ENCODE measurements around the gene KCNAB1. TPM values are rescaled to one million over a fixed set of nuclear protein-coding genes. Genes with fewer than 3 reads are reported as not detected.

The KCNAB1 gene
- total and polyA plus RNA-seq, 2 experiments from 2014 or later = 0.80 to 1.4 TPM

GRCh38 chr3:156176629-156177210 is 56.3 kb downstream of the KCNAB1 start:
- Histone ChIP-seq H3K4me2 (no peak overlapping the region), H3K4me1 (ENCODE audit: insufficient read depth) (no peaks in the 10 kb centered on the region), H3K27ac (no peak overlapping the region), H3K36me3 (replicated peaks; ENCODE audit: insufficient read depth, low read depth) (no peaks in the 10 kb centered on the region), H3K9me2 (replicated peaks; ENCODE audit: insufficient read depth) (no peaks in the 10 kb centered on the region), H3K9me3 (ENCODE audit: low read depth) (no peaks in the 10 kb centered on the region), H2AFZ (no peak overlapping the region), H3K4me3 (no peak overlapping the region), H4K20me1 (ENCODE audit: insufficient read depth, poor library complexity, severe bottlenecking) (no peaks in the 10 kb centered on the region), H3K27me3 (no peaks in the 10 kb centered on the region), H3K79me2 (no peaks in the 10 kb centered on the region)
- TF ChIP-seq EZH2 (IDR thresholded peaks at IDR 0.05; ENCODE audit: borderline replicate concordance) (no peak), CTCF (IDR thresholded peaks at IDR 0.05; ENCODE audit: poor library complexity) (no peak), EZH2phosphoT487 (IDR thresholded peaks at IDR 0.05; ENCODE audit: low read depth, severe bottlenecking, unreplicated experiment) (no peak)
- WGBS (ENCODE audit: low lambda C conversion rate, missing lambda C conversion rate) = 96% methylated on average over 17 of the region's 17 CpGs
- DNase-seq (ENCODE audit: low spot score) = no peak

- no peak for DNase-seq (ENCODE audit: low spot score)
- Histone ChIP-seq H3K4me3 (no peak overlapping the region), H2AFZ (no peak overlapping the region), H3K9me3 (ENCODE audit: low read depth) (no peaks in the 10 kb centered on the region), H3K79me2 (no peaks in the 10 kb centered on the region), H4K20me1 (ENCODE audit: insufficient read depth, poor library complexity, severe bottlenecking) (no peaks in the 10 kb centered on the region), H3K27me3 (no peaks in the 10 kb centered on the region), H3K4me2 (no peak overlapping the region), H3K27ac (no peak overlapping the region), H3K9me2 (replicated peaks; ENCODE audit: insufficient read depth) (no peaks in the 10 kb centered on the region), H3K4me1 (ENCODE audit: insufficient read depth) (no peaks in the 10 kb centered on the region), H3K36me3 (replicated peaks; ENCODE audit: insufficient read depth, low read depth) (no peaks in the 10 kb centered on the region)
- no peak for TF ChIP-seq EZH2 (IDR thresholded peaks at IDR 0.05; ENCODE audit: borderline replicate concordance)
- no peak for TF ChIP-seq CTCF (IDR thresholded peaks at IDR 0.05; ENCODE audit: poor library complexity)
- TF ChIP-seq EZH2phosphoT487 (IDR thresholded peaks at IDR 0.05; ENCODE audit: low read depth, severe bottlenecking, unreplicated experiment) = no peak
Observed at GRCh38 chr3:156180077-156180476, 59.7 kb downstream of the KCNAB1 start.

GRCh38 chr3:156181509-156181908 is 61.1 kb downstream of the KCNAB1 start:
- H3K27me3 ChIP-seq = no peaks in the 10 kb centered on the region
- no peak for TF ChIP-seq CTCF (IDR thresholded peaks at IDR 0.05; ENCODE audit: poor library complexity)
- no peak for TF ChIP-seq EZH2 (IDR thresholded peaks at IDR 0.05; ENCODE audit: borderline replicate concordance)
- no peak for TF ChIP-seq EZH2phosphoT487 (IDR thresholded peaks at IDR 0.05; ENCODE audit: low read depth, severe bottlenecking, unreplicated experiment)
- no peak overlapping the region for H2AFZ ChIP-seq
- H3K4me1 ChIP-seq (ENCODE audit: insufficient read depth) = no peaks in the 10 kb centered on the region
- H3K36me3 ChIP-seq (replicated peaks; ENCODE audit: insufficient read depth, low read depth) = no peaks in the 10 kb centered on the region
- H3K79me2 ChIP-seq = no peaks in the 10 kb centered on the region
- H3K9me3 ChIP-seq (ENCODE audit: low read depth) = no peaks in the 10 kb centered on the region
- H3K4me2 ChIP-seq = no peak overlapping the region
- H4K20me1 ChIP-seq (ENCODE audit: insufficient read depth, poor library complexity, severe bottlenecking) = no peaks in the 10 kb centered on the region
- DNase-seq (ENCODE audit: low spot score) = no peak
- H3K27ac ChIP-seq = no peak overlapping the region
- H3K4me3 ChIP-seq = no peak overlapping the region
- 78% methylated on average over 2 of the region's 2 CpGs for WGBS (ENCODE audit: low lambda C conversion rate, missing lambda C conversion rate)
- H3K9me2 ChIP-seq (replicated peaks; ENCODE audit: insufficient read depth) = no peaks in the 10 kb centered on the region

GRCh38 chr3:156183396-156183795 is 63.0 kb downstream of the KCNAB1 start:
- no peaks in the 10 kb centered on the region for H3K9me3 ChIP-seq (ENCODE audit: low read depth)
- H3K27ac ChIP-seq = no peak overlapping the region
- no peaks in the 10 kb centered on the region for H4K20me1 ChIP-seq (ENCODE audit: insufficient read depth, poor library complexity, severe bottlenecking)
- WGBS (ENCODE audit: low lambda C conversion rate, missing lambda C conversion rate) = 65% methylated on average over 1 of the region's 1 CpG
- no peak overlapping the region for H2AFZ ChIP-seq
- no peaks in the 10 kb centered on the region for H3K27me3 ChIP-seq
- H3K4me1 ChIP-seq (ENCODE audit: insufficient read depth) = no peaks in the 10 kb centered on the region
- no peaks in the 10 kb centered on the region for H3K9me2 ChIP-seq (replicated peaks; ENCODE audit: insufficient read depth)
- H3K36me3 ChIP-seq (replicated peaks; ENCODE audit: insufficient read depth, low read depth) = no peaks in the 10 kb centered on the region
- H3K79me2 ChIP-seq = no peaks in the 10 kb centered on the region
- H3K4me2 ChIP-seq = no peak overlapping the region
- no peak for DNase-seq (ENCODE audit: low spot score)
- H3K4me3 ChIP-seq = no peak overlapping the region
- TF ChIP-seq EZH2 (IDR thresholded peaks at IDR 0.05; ENCODE audit: borderline replicate concordance) = no peak
- TF ChIP-seq CTCF (IDR thresholded peaks at IDR 0.05; ENCODE audit: poor library complexity) = no peak
- no peak for TF ChIP-seq EZH2phosphoT487 (IDR thresholded peaks at IDR 0.05; ENCODE audit: low read depth, severe bottlenecking, unreplicated experiment)

Measured in hepatocyte (in vitro differentiated cells).